B cell (primary cell): ENCODE measurements around the gene CAMKK2.

Experiments used
- EZH2 ChIP-seq: IDR thresholded peaks from 2 replicates; pipeline ENCODE4 v1.6.1; 2012; ENCODE audit warnings: borderline replicate concordance, low read depth, mild to moderate bottlenecking, moderate library complexity, low read length; ENCODE audit not compliant: insufficient read depth, poor library complexity, severe bottlenecking
- TF ChIP-seq, protein P1 (sequence below): fragments of 200-600 bp; IDR thresholded peaks from one replicate; pipeline ENCODE4 v1.8.0; 2022; ENCODE audit warnings: antibody characterized with exemption, mild to moderate bottlenecking

DNA sequence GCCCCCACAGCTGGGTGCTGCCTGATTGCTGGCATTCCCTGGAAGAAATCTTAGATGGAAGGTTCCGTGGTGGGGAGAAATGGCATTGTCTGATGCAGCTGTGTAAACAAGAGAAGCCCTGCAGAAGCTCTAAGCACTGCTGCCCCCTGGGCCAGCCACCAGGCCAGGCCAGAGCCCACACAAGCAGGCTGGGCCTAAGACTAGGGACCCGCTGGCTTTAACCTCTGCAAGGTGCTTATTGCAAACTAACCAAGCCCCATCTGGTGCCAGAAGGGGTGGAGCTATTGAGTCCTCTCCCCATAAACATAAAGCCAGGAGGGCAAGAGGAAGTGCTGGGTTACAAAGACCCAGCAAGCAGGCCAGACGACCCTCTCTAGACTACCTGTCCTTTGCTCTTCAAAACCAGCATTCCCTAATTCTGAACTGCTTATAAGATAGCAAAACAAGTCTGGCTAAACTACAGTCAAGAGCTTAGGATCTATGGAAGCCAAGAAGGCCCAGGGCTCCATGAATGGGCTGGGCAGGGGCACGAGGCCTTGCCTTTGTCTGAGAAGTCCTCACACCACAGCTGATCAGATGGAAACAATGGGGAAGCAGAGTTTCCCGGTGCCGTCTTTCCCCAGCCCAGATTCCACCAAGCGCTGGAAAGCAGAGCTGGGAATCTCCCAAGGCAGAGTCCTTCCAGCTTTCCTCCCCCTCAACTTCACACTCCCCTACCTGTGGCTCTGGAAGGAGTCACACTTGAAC, 57.7 kb downstream of the CAMKK2 start:
- TF ChIP-seq EZH2: no peak
- TF ChIP-seq, protein P1, sequence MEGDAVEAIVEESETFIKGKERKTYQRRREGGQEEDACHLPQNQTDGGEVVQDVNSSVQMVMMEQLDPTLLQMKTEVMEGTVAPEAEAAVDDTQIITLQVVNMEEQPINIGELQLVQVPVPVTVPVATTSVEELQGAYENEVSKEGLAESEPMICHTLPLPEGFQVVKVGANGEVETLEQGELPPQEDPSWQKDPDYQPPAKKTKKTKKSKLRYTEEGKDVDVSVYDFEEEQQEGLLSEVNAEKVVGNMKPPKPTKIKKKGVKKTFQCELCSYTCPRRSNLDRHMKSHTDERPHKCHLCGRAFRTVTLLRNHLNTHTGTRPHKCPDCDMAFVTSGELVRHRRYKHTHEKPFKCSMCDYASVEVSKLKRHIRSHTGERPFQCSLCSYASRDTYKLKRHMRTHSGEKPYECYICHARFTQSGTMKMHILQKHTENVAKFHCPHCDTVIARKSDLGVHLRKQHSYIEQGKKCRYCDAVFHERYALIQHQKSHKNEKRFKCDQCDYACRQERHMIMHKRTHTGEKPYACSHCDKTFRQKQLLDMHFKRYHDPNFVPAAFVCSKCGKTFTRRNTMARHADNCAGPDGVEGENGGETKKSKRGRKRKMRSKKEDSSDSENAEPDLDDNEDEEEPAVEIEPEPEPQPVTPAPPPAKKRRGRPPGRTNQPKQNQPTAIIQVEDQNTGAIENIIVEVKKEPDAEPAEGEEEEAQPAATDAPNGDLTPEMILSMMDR: no peak
